ENCODE data around the gene BPTF. TPM values are rescaled to one million over a fixed set of nuclear protein-coding genes. Genes with fewer than 3 reads are reported as not detected.

Gene BPTF
- total and polyA plus RNA-seq, 2 of the 8 experiments (the other 6 are each of a cell fraction or from before 2014, with no cell fraction given), result 107 to 228 TPM

GRCh38 chr17:67982686-67983382, 157.5 kb downstream of the BPTF start:
- no peak overlapping the region for H3K27ac ChIP-seq (ENCODE audit: low read depth, low read length)
- POLR2A ChIA-PET (ENCODE audit: partially characterized antibody), result interaction anchor here (0.7 to 2.6 kb wide), 2 partner anchors 9 to 21 kb away, joined by 3 to 13 read pairs; no protein-coding TSS in a partner anchor

More at GRCh38 chr17:67982686-67983382, 157.5 kb downstream of the BPTF start:
- Histone ChIP-seq H3K79me1 (ENCODE audit: low read depth, low read length) (no peaks in the 10 kb centered on the region), H3K9me3 (ENCODE audit: insufficient read depth in 2 of 2, low read depth in 1 of 2, low read length in 1 of 2) (no peaks in the 10 kb centered on the region), H3K4me1 (replicated peaks in 1 of 4; ENCODE audit: control insufficient read depth in 3 of 4, insufficient read depth in 4 of 4, low read length in 3 of 4) (no peaks in the 10 kb centered on the region), H3K18ac (ENCODE audit: extremely low read depth, low read length) (no peak overlapping the region), H3K14ac (ENCODE audit: insufficient read length) (no peak overlapping the region), H2BK120ac (replicated peaks; ENCODE audit: low read depth, low read length) (no peak overlapping the region), H3K23me2 (ENCODE audit: low read depth, low read length) (no peaks in the 10 kb centered on the region), H2AK5ac (ENCODE audit: low read depth, low read length) (no peak overlapping the region), H2BK15ac (ENCODE audit: low read length) (no peak overlapping the region), H4K91ac (replicated peaks; ENCODE audit: insufficient read length, low read length) (no peak overlapping the region), H3K4me2 (ENCODE audit: insufficient read depth in 1 of 2, low read depth in 2 of 2, low read length in 2 of 2) (no peak overlapping the region), H3K4me3 (ENCODE audit: extremely low read depth in 1 of 4, insufficient read depth in 2 of 4, low read depth in 3 of 4, low read length in 4 of 4) (no peak overlapping the region), H2BK5ac (ENCODE audit: low read depth, low read length) (no peak overlapping the region), H4K8ac (ENCODE audit: extremely low read depth, insufficient read depth, low read length) (no peak overlapping the region), H2AFZ (ENCODE audit: low read length) (no peak overlapping the region), H3K23ac (ENCODE audit: insufficient read length) (no peak overlapping the region), H3K4ac (replicated peaks; ENCODE audit: insufficient read length, low read depth, low read length) (no peak overlapping the region), H3K36me3 (ENCODE audit: control insufficient read depth in 2 of 4, insufficient read depth in 4 of 4, low read length in 3 of 4) (peaks cover 0 to 2% (median 0%) of the 10 kb centered on the region in 4 experiments; a peak in 2 of 8 replicates), H2BK12ac (ENCODE audit: low read depth, low read length) (no peak overlapping the region), H4K20me1 (replicated peaks in 1 of 2; ENCODE audit: control insufficient read depth in 1 of 2, insufficient read depth in 2 of 2, low read length in 2 of 2) (no peaks in the 10 kb centered on the region), H3K27me3 (replicated peaks in 1 of 4; ENCODE audit: control insufficient read depth in 3 of 4, extremely low read depth in 1 of 4, insufficient read depth in 3 of 4, low read length in 3 of 4) (no peaks in the 10 kb centered on the region), H2BK20ac (ENCODE audit: low read length) (no peak overlapping the region), H4K5ac (ENCODE audit: insufficient read length, low read depth, low read length) (no peak overlapping the region), H3K56ac (replicated peaks; ENCODE audit: insufficient read length, low read depth, low read length) (no peak overlapping the region), H3K9ac (replicated peaks in 1 of 4; ENCODE audit: extremely low read depth in 1 of 4, low read depth in 3 of 4, low read length in 3 of 4) (no peak overlapping the region), H3K79me2 (ENCODE audit: control insufficient read depth in 1 of 2, insufficient read depth in 2 of 2, low read length in 2 of 2) (no peaks in the 10 kb centered on the region)
- WGBS, 2 experiments (ENCODE audit: extremely low coverage in 1 of 2, insufficient coverage in 1 of 2, insufficient read length in 1 of 2, insufficient replicate concordance in 2 of 2, low coverage in 1 of 2, low lambda C conversion rate in 2 of 2, missing lambda C conversion rate in 1 of 2), result 87% methylated on average over 8 of the region's 8 CpGs; no CpG with 5 or more reads in 1 of the 2 experiments
- TF ChIP-seq SIN3A (conservative IDR thresholded peaks at IDR 0.05 in 1 of 2, IDR thresholded peaks at IDR 0.05 in 1 of 2; ENCODE audit: low read depth in 1 of 2, low read length in 2 of 2) (no peak), ATF2 (IDR thresholded peaks at IDR 0.05; ENCODE audit: low read length) (no peak), EGR1 (IDR thresholded peaks at IDR 0.05; ENCODE audit: borderline replicate concordance, low read depth, low read length) (no peak), RXRA (IDR thresholded peaks at IDR 0.05; ENCODE audit: insufficient read depth, low read depth, low read length) (no peak), TAF7 (optimal IDR thresholded peaks at IDR 0.05; ENCODE audit: borderline replicate concordance, low read depth, low read length) (no peak), SAP30 (IDR thresholded peaks at IDR 0.05; ENCODE audit: insufficient read depth, insufficient replicate concordance, low read length) (no peak), SUZ12 (IDR thresholded peaks at IDR 0.05; ENCODE audit: low read length) (no peak), HDAC2 (IDR thresholded peaks at IDR 0.05; ENCODE audit: borderline replicate concordance in 1 of 2, low read depth in 2 of 2, low read length in 2 of 2) (no peak), CHD1 (IDR thresholded peaks at IDR 0.05; ENCODE audit: low read depth, low read length) (no peak), BRCA1 (IDR thresholded peaks at IDR 0.05; ENCODE audit: low read depth, low read length) (no peak)
- CTCF ChIA-PET (ENCODE audit: partially characterized antibody), result interaction anchor here (1.2 kb wide), 1 partner anchor 41 kb away, joined by 3 read pairs; no protein-coding TSS in a partner anchor
- no peak for FAIRE-seq
- DNase-seq (ENCODE audit: low read depth in 1 of 2, low spot score in 2 of 2), result no peak
